HEK293 (cell line): ENCODE measurements around the gene EGR1.

Experiments used
- BCL11A ChIP-seq: fragments of 450-650 bp; formaldehyde crosslinking; IDR thresholded peaks from 2 replicates; pipeline ENCODE4 v1.5.1; 2016; ENCODE audit warnings: low read depth, missing biosample characterization, missing genetic modification characterization
- BCL11B ChIP-seq: fragments of 450-650 bp; formaldehyde crosslinking; IDR thresholded peaks from 2 replicates; pipeline ENCODE4 v1.5.1; 2016; ENCODE audit warnings: low read depth, missing biosample characterization, missing genetic modification characterization
- SP7 ChIP-seq: fragments of 450-650 bp; formaldehyde crosslinking; IDR thresholded peaks from 2 replicates; pipeline ENCODE4 v1.5.1; 2016; ENCODE audit warnings: missing biosample characterization, missing genetic modification characterization
- ZEB2 ChIP-seq: fragments of 450-650 bp; formaldehyde crosslinking; IDR thresholded peaks from 2 replicates; pipeline ENCODE4 v1.5.1; 2016; ENCODE audit warnings: missing biosample characterization, missing genetic modification characterization
- ZFHX2 ChIP-seq: fragments of 450-650 bp; formaldehyde crosslinking; conservative IDR thresholded peaks from 2 replicates; pipeline ENCODE4 v1.5.1; 2016; ENCODE audit warnings: missing biosample characterization, missing genetic modification characterization
- ZFP41 ChIP-seq: fragments of 450-650 bp; formaldehyde crosslinking; IDR thresholded peaks from 2 replicates; pipeline ENCODE4 v1.5.1; 2016; ENCODE audit warnings: missing biosample characterization, missing genetic modification characterization, borderline replicate concordance
- ZIC2 ChIP-seq: fragments of 450-650 bp; formaldehyde crosslinking; IDR thresholded peaks from 2 replicates; pipeline ENCODE4 v1.5.1; 2016; ENCODE audit warnings: missing biosample characterization, missing genetic modification characterization
- ZNF112 ChIP-seq: fragments of 450-650 bp; formaldehyde crosslinking; IDR thresholded peaks from 2 replicates; pipeline ENCODE4 v1.5.0; 2017; ENCODE audit warnings: missing biosample characterization, missing genetic modification characterization
- ZNF19 ChIP-seq: fragments of 450-650 bp; formaldehyde crosslinking; IDR thresholded peaks from 2 replicates; pipeline ENCODE4; 2016; ENCODE audit warnings: missing biosample characterization, missing genetic modification characterization, low read depth
- ZNF302 ChIP-seq: fragments of 450-650 bp; formaldehyde crosslinking; IDR thresholded peaks from 2 replicates; pipeline ENCODE4 v1.5.1; 2016; ENCODE audit warnings: missing biosample characterization, missing genetic modification characterization, low read depth
- ZNF560 ChIP-seq: fragments of 450-650 bp; formaldehyde crosslinking; IDR thresholded peaks from 2 replicates; pipeline ENCODE4 v1.5.1; 2017; ENCODE audit warnings: missing biosample characterization, missing genetic modification characterization, borderline replicate concordance
- ZNF785 ChIP-seq: fragments of 450-650 bp; formaldehyde crosslinking; IDR thresholded peaks from 2 replicates; pipeline ENCODE4 v1.5.1; 2016; ENCODE audit warnings: missing biosample characterization, missing genetic modification characterization
- TF ChIP-seq, protein P1 (sequence below): fragments of 450-650 bp; formaldehyde crosslinking; IDR thresholded peaks from 2 replicates; pipeline ENCODE4 v1.5.1; 2016; ENCODE audit warnings: missing biosample characterization, missing genetic modification characterization
- TF ChIP-seq, protein P2 (sequence below): fragments of 450-650 bp; formaldehyde crosslinking; IDR thresholded peaks from 2 replicates; pipeline ENCODE4 v1.5.1; 2016; ENCODE audit warnings: missing biosample characterization, missing genetic modification characterization
- TF ChIP-seq, protein P3 (sequence below): fragments of 450-650 bp; formaldehyde crosslinking; IDR thresholded peaks from 2 replicates; pipeline ENCODE4 v1.5.1; 2016; ENCODE audit warnings: missing biosample characterization, missing genetic modification characterization, borderline replicate concordance
- TF ChIP-seq, protein P4 (sequence below): fragments of 450-650 bp; IDR thresholded peaks from 2 replicates; pipeline ENCODE4 v1.5.1; 2018; ENCODE audit warnings: missing biosample characterization, mild to moderate bottlenecking, missing genetic modification characterization

Gene EGR1

DNA sequence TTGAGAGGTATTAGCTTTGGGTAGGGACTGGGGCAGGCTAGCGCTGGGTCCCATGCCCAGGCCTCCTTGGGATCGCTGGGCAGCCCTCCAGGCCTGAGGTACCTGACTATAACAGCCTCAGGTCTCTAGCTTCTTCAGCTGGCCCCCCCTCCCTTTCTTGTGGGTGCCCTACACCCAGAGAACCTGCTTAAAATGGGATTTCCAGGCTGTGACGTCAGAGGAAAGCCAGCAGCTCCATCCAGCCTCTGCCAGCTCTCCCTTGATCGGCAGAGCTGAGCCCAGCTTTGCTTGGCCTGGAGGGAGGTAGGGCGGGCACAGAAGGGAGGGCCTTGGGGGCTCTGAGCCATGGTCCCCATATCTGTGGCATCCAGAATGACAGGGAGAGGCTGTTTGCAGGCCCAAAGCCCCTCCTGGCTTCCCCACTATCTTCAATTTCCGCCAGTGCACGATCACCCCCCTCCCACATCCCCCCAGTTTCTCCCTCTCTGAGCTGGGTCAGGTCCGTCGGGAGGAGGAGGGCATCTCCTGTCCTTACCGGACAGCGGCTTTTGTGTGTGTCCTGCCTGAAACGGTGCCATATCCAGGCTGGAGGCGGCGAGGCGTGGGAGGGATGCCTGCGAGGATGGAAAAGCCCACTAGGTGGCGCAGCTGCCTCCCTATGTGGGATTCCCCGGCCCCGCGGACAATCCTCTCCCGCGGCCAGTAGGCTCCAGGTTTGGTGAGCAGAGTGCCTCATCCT lies 15.6 kb upstream of the EGR1 start (continued):
- TF ChIP-seq ZEB2 (tag by site-specific recombination) (peak; percentile 65; the same call in 1 of the 2 replicates), ZIC2 (no peak), ZNF785 (no peak), ZFHX2 (tag by site-specific recombination) (peak; percentile 99), ZNF560 (tag by site-specific recombination) (no peak), SP7 (tag by site-specific recombination) (peak; percentile 63; the same call in 1 of the 2 replicates), ZNF19 (tag by site-specific recombination) (no peak), ZNF302 (tag by site-specific recombination) (no peak), BCL11A (tag by site-specific recombination) (no peak), ZFP41 (tag by site-specific recombination) (no peak), BCL11B (tag by site-specific recombination) (no peak), ZNF112 (tag by site-specific recombination) (no peak)
- TF ChIP-seq, protein P1, sequence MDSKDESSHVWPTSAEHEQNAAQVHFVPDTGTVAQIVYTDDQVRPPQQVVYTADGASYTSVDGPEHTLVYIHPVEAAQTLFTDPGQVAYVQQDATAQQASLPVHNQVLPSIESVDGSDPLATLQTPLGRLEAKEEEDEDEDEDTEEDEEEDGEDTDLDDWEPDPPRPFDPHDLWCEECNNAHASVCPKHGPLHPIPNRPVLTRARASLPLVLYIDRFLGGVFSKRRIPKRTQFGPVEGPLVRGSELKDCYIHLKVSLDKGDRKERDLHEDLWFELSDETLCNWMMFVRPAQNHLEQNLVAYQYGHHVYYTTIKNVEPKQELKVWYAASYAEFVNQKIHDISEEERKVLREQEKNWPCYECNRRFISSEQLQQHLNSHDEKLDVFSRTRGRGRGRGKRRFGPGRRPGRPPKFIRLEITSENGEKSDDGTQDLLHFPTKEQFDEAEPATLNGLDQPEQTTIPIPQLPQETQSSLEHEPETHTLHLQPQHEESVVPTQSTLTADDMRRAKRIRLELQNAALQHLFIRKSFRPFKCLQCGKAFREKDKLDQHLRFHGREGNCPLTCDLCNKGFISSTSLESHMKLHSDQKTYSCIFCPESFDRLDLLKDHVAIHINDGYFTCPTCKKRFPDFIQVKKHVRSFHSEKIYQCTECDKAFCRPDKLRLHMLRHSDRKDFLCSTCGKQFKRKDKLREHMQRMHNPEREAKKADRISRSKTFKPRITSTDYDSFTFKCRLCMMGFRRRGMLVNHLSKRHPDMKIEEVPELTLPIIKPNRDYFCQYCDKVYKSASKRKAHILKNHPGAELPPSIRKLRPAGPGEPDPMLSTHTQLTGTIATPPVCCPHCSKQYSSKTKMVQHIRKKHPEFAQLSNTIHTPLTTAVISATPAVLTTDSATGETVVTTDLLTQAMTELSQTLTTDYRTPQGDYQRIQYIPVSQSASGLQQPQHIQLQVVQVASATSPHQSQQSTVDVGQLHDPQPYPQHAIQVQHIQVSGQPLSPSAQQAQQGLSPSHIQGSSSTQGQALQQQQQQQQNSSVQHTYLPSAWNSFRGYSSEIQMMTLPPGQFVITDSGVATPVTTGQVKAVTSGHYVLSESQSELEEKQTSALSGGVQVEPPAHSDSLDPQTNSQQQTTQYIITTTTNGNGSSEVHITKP (tag by site-specific recombination), result no peak
- TF ChIP-seq, protein P2, sequence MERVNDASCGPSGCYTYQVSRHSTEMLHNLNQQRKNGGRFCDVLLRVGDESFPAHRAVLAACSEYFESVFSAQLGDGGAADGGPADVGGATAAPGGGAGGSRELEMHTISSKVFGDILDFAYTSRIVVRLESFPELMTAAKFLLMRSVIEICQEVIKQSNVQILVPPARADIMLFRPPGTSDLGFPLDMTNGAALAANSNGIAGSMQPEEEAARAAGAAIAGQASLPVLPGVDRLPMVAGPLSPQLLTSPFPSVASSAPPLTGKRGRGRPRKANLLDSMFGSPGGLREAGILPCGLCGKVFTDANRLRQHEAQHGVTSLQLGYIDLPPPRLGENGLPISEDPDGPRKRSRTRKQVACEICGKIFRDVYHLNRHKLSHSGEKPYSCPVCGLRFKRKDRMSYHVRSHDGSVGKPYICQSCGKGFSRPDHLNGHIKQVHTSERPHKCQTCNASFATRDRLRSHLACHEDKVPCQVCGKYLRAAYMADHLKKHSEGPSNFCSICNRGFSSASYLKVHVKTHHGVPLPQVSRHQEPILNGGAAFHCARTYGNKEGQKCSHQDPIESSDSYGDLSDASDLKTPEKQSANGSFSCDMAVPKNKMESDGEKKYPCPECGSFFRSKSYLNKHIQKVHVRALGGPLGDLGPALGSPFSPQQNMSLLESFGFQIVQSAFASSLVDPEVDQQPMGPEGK (tag by site-specific recombination), result peak; percentile 27; the same call in 1 of the 2 replicates
- TF ChIP-seq, protein P3, sequence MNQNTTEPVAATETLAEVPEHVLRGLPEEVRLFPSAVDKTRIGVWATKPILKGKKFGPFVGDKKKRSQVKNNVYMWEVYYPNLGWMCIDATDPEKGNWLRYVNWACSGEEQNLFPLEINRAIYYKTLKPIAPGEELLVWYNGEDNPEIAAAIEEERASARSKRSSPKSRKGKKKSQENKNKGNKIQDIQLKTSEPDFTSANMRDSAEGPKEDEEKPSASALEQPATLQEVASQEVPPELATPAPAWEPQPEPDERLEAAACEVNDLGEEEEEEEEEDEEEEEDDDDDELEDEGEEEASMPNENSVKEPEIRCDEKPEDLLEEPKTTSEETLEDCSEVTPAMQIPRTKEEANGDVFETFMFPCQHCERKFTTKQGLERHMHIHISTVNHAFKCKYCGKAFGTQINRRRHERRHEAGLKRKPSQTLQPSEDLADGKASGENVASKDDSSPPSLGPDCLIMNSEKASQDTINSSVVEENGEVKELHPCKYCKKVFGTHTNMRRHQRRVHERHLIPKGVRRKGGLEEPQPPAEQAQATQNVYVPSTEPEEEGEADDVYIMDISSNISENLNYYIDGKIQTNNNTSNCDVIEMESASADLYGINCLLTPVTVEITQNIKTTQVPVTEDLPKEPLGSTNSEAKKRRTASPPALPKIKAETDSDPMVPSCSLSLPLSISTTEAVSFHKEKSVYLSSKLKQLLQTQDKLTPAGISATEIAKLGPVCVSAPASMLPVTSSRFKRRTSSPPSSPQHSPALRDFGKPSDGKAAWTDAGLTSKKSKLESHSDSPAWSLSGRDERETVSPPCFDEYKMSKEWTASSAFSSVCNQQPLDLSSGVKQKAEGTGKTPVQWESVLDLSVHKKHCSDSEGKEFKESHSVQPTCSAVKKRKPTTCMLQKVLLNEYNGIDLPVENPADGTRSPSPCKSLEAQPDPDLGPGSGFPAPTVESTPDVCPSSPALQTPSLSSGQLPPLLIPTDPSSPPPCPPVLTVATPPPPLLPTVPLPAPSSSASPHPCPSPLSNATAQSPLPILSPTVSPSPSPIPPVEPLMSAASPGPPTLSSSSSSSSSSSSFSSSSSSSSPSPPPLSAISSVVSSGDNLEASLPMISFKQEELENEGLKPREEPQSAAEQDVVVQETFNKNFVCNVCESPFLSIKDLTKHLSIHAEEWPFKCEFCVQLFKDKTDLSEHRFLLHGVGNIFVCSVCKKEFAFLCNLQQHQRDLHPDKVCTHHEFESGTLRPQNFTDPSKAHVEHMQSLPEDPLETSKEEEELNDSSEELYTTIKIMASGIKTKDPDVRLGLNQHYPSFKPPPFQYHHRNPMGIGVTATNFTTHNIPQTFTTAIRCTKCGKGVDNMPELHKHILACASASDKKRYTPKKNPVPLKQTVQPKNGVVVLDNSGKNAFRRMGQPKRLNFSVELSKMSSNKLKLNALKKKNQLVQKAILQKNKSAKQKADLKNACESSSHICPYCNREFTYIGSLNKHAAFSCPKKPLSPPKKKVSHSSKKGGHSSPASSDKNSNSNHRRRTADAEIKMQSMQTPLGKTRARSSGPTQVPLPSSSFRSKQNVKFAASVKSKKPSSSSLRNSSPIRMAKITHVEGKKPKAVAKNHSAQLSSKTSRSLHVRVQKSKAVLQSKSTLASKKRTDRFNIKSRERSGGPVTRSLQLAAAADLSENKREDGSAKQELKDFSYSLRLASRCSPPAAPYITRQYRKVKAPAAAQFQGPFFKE (tag by site-specific recombination), result no peak
- TF ChIP-seq, protein P4, sequence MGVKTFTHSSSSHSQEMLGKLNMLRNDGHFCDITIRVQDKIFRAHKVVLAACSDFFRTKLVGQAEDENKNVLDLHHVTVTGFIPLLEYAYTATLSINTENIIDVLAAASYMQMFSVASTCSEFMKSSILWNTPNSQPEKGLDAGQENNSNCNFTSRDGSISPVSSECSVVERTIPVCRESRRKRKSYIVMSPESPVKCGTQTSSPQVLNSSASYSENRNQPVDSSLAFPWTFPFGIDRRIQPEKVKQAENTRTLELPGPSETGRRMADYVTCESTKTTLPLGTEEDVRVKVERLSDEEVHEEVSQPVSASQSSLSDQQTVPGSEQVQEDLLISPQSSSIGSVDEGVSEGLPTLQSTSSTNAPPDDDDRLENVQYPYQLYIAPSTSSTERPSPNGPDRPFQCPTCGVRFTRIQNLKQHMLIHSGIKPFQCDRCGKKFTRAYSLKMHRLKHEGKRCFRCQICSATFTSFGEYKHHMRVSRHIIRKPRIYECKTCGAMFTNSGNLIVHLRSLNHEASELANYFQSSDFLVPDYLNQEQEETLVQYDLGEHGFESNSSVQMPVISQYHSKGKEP (tag by site-specific recombination), result no peak
